Esophagus muscularis mucosa (tissue), 3 donors: Measurements from ENCODE around the gene NSD1.

Experiments
- CTCF ChIP-seq, 3 experiments: fragments of 200-600 bp in 2 of 3; fragments of 450-650 bp in 1 of 3; sonication (generic) in 2 of 3; IDR thresholded peaks; one replicate each; pipeline ENCODE4 v1.5.1; 2017 to 2019; ENCODE audit warnings: antibody characterized with exemption in 3 of 3, mild to moderate bottlenecking in 2 of 3, moderate library complexity in 1 of 3
- EP300 ChIP-seq: sonication (generic); formaldehyde crosslinking; IDR thresholded peaks from one replicate; pipeline ENCODE4 v1.6.1; 2017; ENCODE audit warnings: antibody characterized with exemption

DNA sequence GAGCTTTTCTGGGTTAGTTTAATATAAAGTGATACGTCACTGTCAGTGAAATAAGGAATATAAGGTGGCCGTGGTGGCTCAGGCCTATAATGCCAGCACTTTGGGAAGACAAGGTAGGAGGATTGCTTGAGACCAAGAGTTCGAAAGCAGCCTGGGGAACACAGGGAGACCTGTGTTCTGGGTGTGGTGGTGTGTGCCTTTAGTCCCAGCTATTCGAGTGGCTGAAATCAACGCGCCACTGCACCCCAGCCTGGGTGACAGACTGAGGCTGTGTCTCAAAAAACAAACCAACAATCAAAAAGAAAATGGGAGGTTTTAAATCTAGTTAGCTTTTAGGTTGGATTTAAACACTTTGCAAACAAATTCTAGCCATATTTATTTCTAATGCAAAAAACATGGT is 53.1 kb downstream of the NSD1 start:
- no peak for TF ChIP-seq CTCF (IDR thresholded peaks at IDR 0.05)
- no peak for TF ChIP-seq EP300
